Hepatocyte (in vitro differentiated cells): Measurements from ENCODE around the gene RALGAPA2. TPM values are rescaled to one million over a fixed set of nuclear protein-coding genes. Genes with fewer than 3 reads are reported as not detected.
A peak's percentile ranks its signal among the peaks of the same experiment; 100 is the strongest.

Experiments
- DNase-seq: peaks from one replicate; pipeline ENCODE4 v3.0.0-alpha.2; 2016; ENCODE audit warnings: low spot score
- H2AFZ ChIP-seq: fragments of 200-600 bp; sonication (generic); 2 replicates; pipeline ENCODE4 v1.6.0; 2016; ENCODE audit warnings: antibody characterized with exemption, mild to moderate bottlenecking
- H3K27ac ChIP-seq: fragments of 200-600 bp; sonication (generic); 2 replicates; pipeline ENCODE4 v1.5.1; 2016; ENCODE audit warnings: mild to moderate bottlenecking
- H3K27me3 ChIP-seq: fragments of 200-600 bp; sonication (generic); 2 replicates; pipeline ENCODE4 v1.6.1; 2016
- H3K36me3 ChIP-seq: fragments of 200-600 bp; sonication (generic); replicated peaks from 2 replicates; pipeline ENCODE4 v1.5.1; 2016; ENCODE audit warnings: low read depth; ENCODE audit not compliant: insufficient read depth
- H3K4me1 ChIP-seq: fragments of 200-600 bp; sonication (generic); 2 replicates; pipeline ENCODE4 v1.5.1; 2016; ENCODE audit warnings: mild to moderate bottlenecking, moderate library complexity; ENCODE audit not compliant: insufficient read depth
- H3K4me2 ChIP-seq: fragments of 200-600 bp; sonication (generic); 2 replicates; pipeline ENCODE4 v1.6.0; 2016
- H3K4me3 ChIP-seq: fragments of 200-600 bp; sonication (generic); 2 replicates; pipeline ENCODE4 v1.5.1; 2016; ENCODE audit warnings: mild to moderate bottlenecking
- H3K79me2 ChIP-seq: fragments of 200-600 bp; sonication (generic); 2 replicates; pipeline ENCODE4 v1.6.0; 2017; ENCODE audit warnings: mild to moderate bottlenecking
- H3K9me2 ChIP-seq: fragments of 200-600 bp; sonication (generic); replicated peaks from 2 replicates; pipeline ENCODE4 v1.6.0; 2017; ENCODE audit warnings: mild to moderate bottlenecking; ENCODE audit not compliant: insufficient read depth
- H3K9me3 ChIP-seq: fragments of 200-600 bp; sonication (generic); 2 replicates; pipeline ENCODE4 v1.5.1; 2016; ENCODE audit warnings: low read depth, mild to moderate bottlenecking
- H4K20me1 ChIP-seq: fragments of 200-600 bp; sonication (generic); 2 replicates; pipeline ENCODE4 v1.6.0; 2016; ENCODE audit warnings: mild to moderate bottlenecking; ENCODE audit not compliant: insufficient read depth, poor library complexity, severe bottlenecking
- EZH2 ChIP-seq: fragments of 200-600 bp; sonication (generic); IDR thresholded peaks from 2 replicates; pipeline ENCODE4 v1.6.1; 2016; ENCODE audit warnings: antibody characterized with exemption, mild to moderate bottlenecking, borderline replicate concordance
- EZH2phosphoT487 ChIP-seq: fragments of 200-600 bp; sonication (generic); IDR thresholded peaks from one replicate; pipeline ENCODE4 v1.6.1; 2018; ENCODE audit warnings: antibody characterized with exemption, mild to moderate bottlenecking, low read depth, moderate library complexity; ENCODE audit not compliant: unreplicated experiment, severe bottlenecking
- WGBS: methylation state at CpG from one replicate; pipeline ENCODE4 v1.1.6; 2016; ENCODE audit warnings: low lambda C conversion rate; ENCODE audit errors: missing lambda C conversion rate; 5-methylcytosine and 5-hydroxymethylcytosine counted together
- polyA plus RNA-seq: library from polyadenylated mRNA; unstranded; fragments of >200 nt; fragmentation: Nextera tagmentation; extraction: Ambion mirVana; gene quantifications from 2 replicates; pipeline ENCODE4 v1.2.1, GENCODE V29; 2016
- total RNA-seq: library from RNA; depleted of rRNA; stranded (reverse); fragments of >200 nt; gene quantifications from 2 replicates; pipeline ENCODE4 v1.2.3, GENCODE V29; 2014
- TF ChIP-seq, protein P1 (sequence below): fragments of 200-600 bp; sonication (generic); IDR thresholded peaks from 2 replicates; pipeline ENCODE4 v1.5.1; 2016; ENCODE audit warnings: antibody characterized with exemption, mild to moderate bottlenecking; ENCODE audit not compliant: poor library complexity

RALGAPA2 gene
- total and polyA plus RNA-seq, 2 experiments from 2014 or later: 16.8 to 35.3 TPM

- Histone ChIP-seq H3K79me2 (no peaks in the 10 kb centered on the region), H3K9me2 (no peaks in the 10 kb centered on the region), H3K4me2 (peak overlapping the region; percentile 60), H4K20me1 (no peaks in the 10 kb centered on the region), H3K27ac (no peak overlapping the region), H3K9me3 (no peaks in the 10 kb centered on the region), H3K4me1 (peaks cover 24% of the 10 kb centered on the region), H3K36me3 (no peaks in the 10 kb centered on the region), H2AFZ (no peak overlapping the region), H3K27me3 (peaks cover 85% of the 10 kb centered on the region), H3K4me3 (no peak overlapping the region)
- TF ChIP-seq, protein P1, sequence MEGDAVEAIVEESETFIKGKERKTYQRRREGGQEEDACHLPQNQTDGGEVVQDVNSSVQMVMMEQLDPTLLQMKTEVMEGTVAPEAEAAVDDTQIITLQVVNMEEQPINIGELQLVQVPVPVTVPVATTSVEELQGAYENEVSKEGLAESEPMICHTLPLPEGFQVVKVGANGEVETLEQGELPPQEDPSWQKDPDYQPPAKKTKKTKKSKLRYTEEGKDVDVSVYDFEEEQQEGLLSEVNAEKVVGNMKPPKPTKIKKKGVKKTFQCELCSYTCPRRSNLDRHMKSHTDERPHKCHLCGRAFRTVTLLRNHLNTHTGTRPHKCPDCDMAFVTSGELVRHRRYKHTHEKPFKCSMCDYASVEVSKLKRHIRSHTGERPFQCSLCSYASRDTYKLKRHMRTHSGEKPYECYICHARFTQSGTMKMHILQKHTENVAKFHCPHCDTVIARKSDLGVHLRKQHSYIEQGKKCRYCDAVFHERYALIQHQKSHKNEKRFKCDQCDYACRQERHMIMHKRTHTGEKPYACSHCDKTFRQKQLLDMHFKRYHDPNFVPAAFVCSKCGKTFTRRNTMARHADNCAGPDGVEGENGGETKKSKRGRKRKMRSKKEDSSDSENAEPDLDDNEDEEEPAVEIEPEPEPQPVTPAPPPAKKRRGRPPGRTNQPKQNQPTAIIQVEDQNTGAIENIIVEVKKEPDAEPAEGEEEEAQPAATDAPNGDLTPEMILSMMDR: no peak
- TF ChIP-seq EZH2 (peak; percentile 56), EZH2phosphoT487 (peak; percentile 62)
- DNase-seq: no peak
- 3% methylated on average over 61 of the region's 70 CpGs for WGBS
Observed at GRCh38 chr20:20364593-20365479, 347.6 kb downstream of the RALGAPA2 start.

DNA sequence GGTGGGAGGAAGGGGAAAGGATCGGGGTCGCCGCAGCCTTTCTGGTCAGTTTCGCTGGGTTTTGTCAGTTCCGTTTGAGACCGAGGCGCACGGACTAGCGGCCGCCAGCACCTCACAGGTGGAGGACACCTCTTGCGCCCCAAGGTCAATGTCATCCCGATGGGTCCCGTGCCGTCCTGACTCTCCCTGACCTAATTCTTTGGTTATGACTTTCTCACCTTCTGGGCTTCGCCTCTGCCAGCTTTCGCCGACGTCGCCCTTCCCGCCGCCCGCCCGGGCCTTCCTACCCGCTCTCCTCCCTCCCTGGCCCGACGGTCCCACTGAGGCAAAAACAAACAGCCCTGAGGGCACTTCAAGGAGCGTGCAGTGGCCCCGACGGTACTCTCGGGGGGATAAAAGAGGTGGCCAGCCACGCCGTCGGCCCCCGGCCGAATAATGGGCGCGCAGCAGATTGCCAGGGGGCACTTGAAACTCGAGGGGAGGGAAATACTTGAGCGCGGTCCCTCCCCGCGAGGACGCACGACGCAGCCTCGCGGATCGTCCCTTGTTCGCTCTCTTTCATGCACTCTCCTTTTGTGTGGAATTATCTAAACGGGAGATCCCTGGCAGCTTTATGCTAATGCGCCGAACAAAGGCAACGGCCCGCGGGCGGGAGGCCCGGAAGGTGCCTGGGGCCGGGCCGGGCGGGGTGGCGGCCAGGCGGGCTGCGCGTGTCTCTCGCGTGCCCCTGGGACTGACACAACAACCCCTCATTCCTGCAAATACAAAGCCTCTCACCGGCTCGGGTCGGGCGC lies 348.4 kb downstream of the RALGAPA2 start:
- H3K4me2 ChIP-seq: peak overlapping the region; percentile 60
- WGBS: under 1% methylated on average over 39 of the region's 70 CpGs

DNA sequence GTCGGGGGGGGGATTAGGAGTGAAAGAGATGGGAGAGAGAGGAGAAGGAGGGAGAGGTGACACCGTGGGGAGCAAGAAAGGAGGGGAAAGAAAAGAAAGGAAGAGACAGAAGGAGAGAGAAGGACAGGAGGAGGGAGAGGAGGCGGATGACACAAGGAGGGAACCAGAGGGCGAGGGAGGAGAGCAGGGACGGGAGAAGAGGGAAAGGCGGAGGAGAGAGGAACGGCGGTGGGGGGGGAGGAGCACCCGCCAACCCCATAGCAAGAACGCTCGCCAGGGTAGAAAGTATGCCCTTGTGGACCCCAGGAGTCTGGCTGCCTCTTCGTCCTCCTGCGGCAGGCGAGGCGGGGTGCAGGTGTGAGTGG lies 349.0 kb downstream of the RALGAPA2 start:
- TF ChIP-seq EZH2phosphoT487: no peak
- TF ChIP-seq, protein P1: no peak
- TF ChIP-seq EZH2: no peak
- peak overlapping the region; percentile 60 for H3K4me2 ChIP-seq
- no peaks in the 10 kb centered on the region for H3K79me2 ChIP-seq
- DNase-seq: no peak
- H2AFZ ChIP-seq: peak overlapping the region; percentile 52
- WGBS: 3% methylated on average over 7 of the region's 15 CpGs
- H3K9me2 ChIP-seq: no peaks in the 10 kb centered on the region
- peaks cover 16% of the 10 kb centered on the region for H3K4me1 ChIP-seq
- H3K27ac ChIP-seq: no peak overlapping the region
- H3K9me3 ChIP-seq: no peaks in the 10 kb centered on the region
- H3K4me3 ChIP-seq: no peak overlapping the region
- H3K27me3 ChIP-seq: peaks cover 84% of the 10 kb centered on the region
- no peaks in the 10 kb centered on the region for H4K20me1 ChIP-seq
- H3K36me3 ChIP-seq: no peaks in the 10 kb centered on the region

More for the DNA sequence above, 348.4 kb downstream of the RALGAPA2 start:
- H2AFZ ChIP-seq: peak overlapping the region; percentile 52
- H3K9me3 ChIP-seq: no peaks in the 10 kb centered on the region
- no peak overlapping the region for H3K4me3 ChIP-seq
- H3K27me3 ChIP-seq: peaks cover 81% of the 10 kb centered on the region
- no peaks in the 10 kb centered on the region for H4K20me1 ChIP-seq
- peaks cover 19% of the 10 kb centered on the region for H3K4me1 ChIP-seq
- H3K36me3 ChIP-seq: no peaks in the 10 kb centered on the region
- no peak for DNase-seq
- TF ChIP-seq, protein P1: no peak
- peak; percentile 8 for TF ChIP-seq EZH2
- no peak overlapping the region for H3K27ac ChIP-seq
- no peaks in the 10 kb centered on the region for H3K9me2 ChIP-seq
- no peaks in the 10 kb centered on the region for H3K79me2 ChIP-seq
